ENCODE measurements around the gene PCDHGA12.

Gene PCDHGA12

GRCh38 chr5:141430332-141431113 lies at the start of gene PCDHGA12:
Gene PCDHGA12, plus strand, starts transcription at chr5:141430507. Its CDS starts 253 bp downstream, at chr5:141430760.
- H3K27ac ChIP-seq (ENCODE audit: extremely low read depth, low read depth, low read length): no peak within 1 kb of the TSS
- no peaks in the 10 kb centered on the region for H3K9me3 ChIP-seq (ENCODE audit: control insufficient read depth, insufficient read depth, low read depth, low read length)
- TF ChIP-seq ZNF26 (tag by site-specific recombination; IDR thresholded peaks at IDR 0.05): no peak
- TF ChIP-seq, protein P1, sequence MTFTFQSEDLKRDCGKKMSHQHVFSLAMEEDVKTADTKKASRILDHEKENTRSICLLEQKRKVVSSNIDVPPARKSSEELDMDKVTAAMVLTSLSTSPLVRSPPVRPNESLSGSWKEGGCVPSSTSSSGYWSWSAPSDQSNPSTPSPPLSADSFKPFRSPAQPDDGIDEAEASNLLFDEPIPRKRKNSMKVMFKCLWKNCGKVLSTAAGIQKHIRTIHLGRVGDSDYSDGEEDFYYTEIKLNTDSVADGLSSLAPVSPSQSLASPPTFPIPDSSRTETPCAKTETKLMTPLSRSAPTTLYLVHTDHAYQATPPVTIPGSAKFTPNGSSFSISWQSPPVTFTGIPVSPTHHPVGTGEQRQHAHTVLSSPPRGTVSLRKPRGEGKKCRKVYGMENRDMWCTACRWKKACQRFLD (tag by site-specific recombination; IDR thresholded peaks at IDR 0.05): no peak
- no peak for TF ChIP-seq ZSCAN16 (tag by site-specific recombination; IDR thresholded peaks at IDR 0.05)
- TF ChIP-seq, protein P2, sequence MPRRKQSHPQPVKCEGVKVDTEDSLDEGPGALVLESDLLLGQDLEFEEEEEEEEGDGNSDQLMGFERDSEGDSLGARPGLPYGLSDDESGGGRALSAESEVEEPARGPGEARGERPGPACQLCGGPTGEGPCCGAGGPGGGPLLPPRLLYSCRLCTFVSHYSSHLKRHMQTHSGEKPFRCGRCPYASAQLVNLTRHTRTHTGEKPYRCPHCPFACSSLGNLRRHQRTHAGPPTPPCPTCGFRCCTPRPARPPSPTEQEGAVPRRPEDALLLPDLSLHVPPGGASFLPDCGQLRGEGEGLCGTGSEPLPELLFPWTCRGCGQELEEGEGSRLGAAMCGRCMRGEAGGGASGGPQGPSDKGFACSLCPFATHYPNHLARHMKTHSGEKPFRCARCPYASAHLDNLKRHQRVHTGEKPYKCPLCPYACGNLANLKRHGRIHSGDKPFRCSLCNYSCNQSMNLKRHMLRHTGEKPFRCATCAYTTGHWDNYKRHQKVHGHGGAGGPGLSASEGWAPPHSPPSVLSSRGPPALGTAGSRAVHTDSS (tag by site-specific recombination; IDR thresholded peaks at IDR 0.05): no peak
- TF ChIP-seq HOXA7 (CRISPR knock-in tag; IDR thresholded peaks at IDR 0.05; ENCODE audit: borderline replicate concordance): no peak
- no peak for TF ChIP-seq ZSCAN23 (tag by site-specific recombination; IDR thresholded peaks at IDR 0.05)
- TF ChIP-seq, protein P3, sequence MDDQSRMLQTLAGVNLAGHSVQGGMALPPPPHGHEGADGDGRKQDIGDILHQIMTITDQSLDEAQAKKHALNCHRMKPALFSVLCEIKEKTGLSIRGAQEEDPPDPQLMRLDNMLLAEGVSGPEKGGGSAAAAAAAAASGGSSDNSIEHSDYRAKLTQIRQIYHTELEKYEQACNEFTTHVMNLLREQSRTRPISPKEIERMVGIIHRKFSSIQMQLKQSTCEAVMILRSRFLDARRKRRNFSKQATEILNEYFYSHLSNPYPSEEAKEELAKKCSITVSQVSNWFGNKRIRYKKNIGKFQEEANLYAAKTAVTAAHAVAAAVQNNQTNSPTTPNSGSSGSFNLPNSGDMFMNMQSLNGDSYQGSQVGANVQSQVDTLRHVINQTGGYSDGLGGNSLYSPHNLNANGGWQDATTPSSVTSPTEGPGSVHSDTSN (CRISPR knock-in tag; IDR thresholded peaks at IDR 0.05): no peak
- no peak for TF ChIP-seq ZNF837 (tag by site-specific recombination; IDR thresholded peaks at IDR 0.05)
- TF ChIP-seq KLF7 (tag by site-specific recombination; IDR thresholded peaks at IDR 0.05; ENCODE audit: borderline replicate concordance): no peak
- TF ChIP-seq PRDM10 (tag by site-specific recombination; IDR thresholded peaks at IDR 0.05): no peak
- no peak for TF ChIP-seq ZNF19 (tag by site-specific recombination; IDR thresholded peaks at IDR 0.05; ENCODE audit: low read depth)
- no peak for TF ChIP-seq ZNF2 (tag by site-specific recombination; IDR thresholded peaks at IDR 0.05)
- no peak for TF ChIP-seq ZNF571 (tag by site-specific recombination; IDR thresholded peaks at IDR 0.05)
- no peak for TF ChIP-seq ZNF692 (tag by site-specific recombination; IDR thresholded peaks at IDR 0.05)
- no peaks in the 10 kb centered on the region for H3K36me3 ChIP-seq (ENCODE audit: control insufficient read depth in 2 of 2, insufficient read depth in 1 of 2, low read length in 2 of 2)
- CTCF ChIA-PET: interaction anchor here (0.6 to 5.4 kb wide), 27 partner anchors 8 to 152 kb away, joined by 3 to 38 read pairs (median 4); partner anchors contain the start of genes PCDHGA1, PCDHGA10, PCDHGA11 and PCDHGA2
- H3K4me3 ChIP-seq (ENCODE audit: low read depth, low read length): no peak within 1 kb of the TSS
- POLR2A ChIA-PET: interaction anchor here (1.0 kb wide), 1 partner anchor 13 kb away, joined by 3 read pairs; no protein-coding TSS in a partner anchor
- H3K4me1 ChIP-seq (ENCODE audit: control insufficient read depth, insufficient read depth, low read length): no peaks in the 10 kb centered on the region

All from HEK293 (cell line).